Uterus (tissue), 4 donors: ENCODE results near the gene NISCH. TPM values are rescaled to one million over a fixed set of nuclear protein-coding genes. Genes with fewer than 3 reads are reported as not detected.

Experiments used
- DNase-seq, 2 donors: peaks; one replicate each; pipeline ENCODE4 v3.0.0-alpha.2; 2019 to 2020
- H3K27ac ChIP-seq, 2 donors: fragments of 200-600 bp; sonication (generic); 1 replicate in 1 of 2; 2 replicates in 1 of 2; pipeline ENCODE4 v1.5.1; 2016 to 2018
- H3K27me3 ChIP-seq, 2 donors: fragments of 200-600 bp; sonication (generic); one replicate each; pipeline ENCODE4 v1.5.1; 2018 to 2019; ENCODE audit warnings: control low read depth in 1 of 2
- H3K36me3 ChIP-seq, 2 donors: fragments of 200-600 bp; sonication (generic); one replicate each; pipeline ENCODE4 v1.5.1; 2019; ENCODE audit warnings: control low read depth in 1 of 2
- H3K4me1 ChIP-seq, 2 donors: fragments of 200-600 bp; sonication (generic); one replicate each; pipeline ENCODE4 v1.5.1; 2018 to 2019; ENCODE audit warnings: control low read depth in 1 of 2
- H3K4me3 ChIP-seq, 2 donors: fragments of 200-600 bp; sonication (generic); 1 replicate in 1 of 2; 2 replicates in 1 of 2; pipeline ENCODE4 v1.5.1; 2018 to 2019; ENCODE audit warnings: mild to moderate bottlenecking in 1 of 2
- H3K9me3 ChIP-seq, 2 donors: fragments of 200-600 bp; sonication (generic); one replicate each; pipeline ENCODE4 v1.5.1; 2019; ENCODE audit warnings: control low read depth in 1 of 2
- CTCF ChIP-seq, 4 experiments: fragments of 200-600 bp in 2 of 4; fragments of 450-650 bp in 2 of 4; sonication (generic) in 2 of 4; IDR thresholded peaks; one replicate each; pipeline ENCODE4 v1.5.1; 2016 to 2019; ENCODE audit warnings: antibody characterized with exemption in 4 of 4, mild to moderate bottlenecking in 2 of 4, moderate library complexity in 1 of 4
- POLR2A ChIP-seq, 2 donors: fragments of 450-650 bp; IDR thresholded peaks; one replicate each; pipeline ENCODE4 v1.6.1; 2016; ENCODE audit warnings: antibody characterized with exemption in 2 of 2, mild to moderate bottlenecking in 1 of 2, moderate library complexity in 1 of 2
- intact Hi-C: fragments of 100-400 bp; cut with DNase I; formaldehyde crosslinking; loops from one replicate; pipeline ENCODE4 v1.15.1; 2023; ENCODE audit warnings: low total_unique reads
- total RNA-seq, 4 donors: library from RNA; depleted of rRNA in 3 of 4; stranded (reverse); fragments of >200 nt in 3 of 4; gene quantifications; one replicate each; pipeline versions ENCODE4 v1.1.0 to v1.2.4, GENCODE V29; 2014 to 2023
- donor health status: DM: yes; HTN: yes; CAD: no.

Gene NISCH
- total RNA-seq, 4 donors from 2014 or later = 50.0 to 157 (median 114) TPM

DNA sequence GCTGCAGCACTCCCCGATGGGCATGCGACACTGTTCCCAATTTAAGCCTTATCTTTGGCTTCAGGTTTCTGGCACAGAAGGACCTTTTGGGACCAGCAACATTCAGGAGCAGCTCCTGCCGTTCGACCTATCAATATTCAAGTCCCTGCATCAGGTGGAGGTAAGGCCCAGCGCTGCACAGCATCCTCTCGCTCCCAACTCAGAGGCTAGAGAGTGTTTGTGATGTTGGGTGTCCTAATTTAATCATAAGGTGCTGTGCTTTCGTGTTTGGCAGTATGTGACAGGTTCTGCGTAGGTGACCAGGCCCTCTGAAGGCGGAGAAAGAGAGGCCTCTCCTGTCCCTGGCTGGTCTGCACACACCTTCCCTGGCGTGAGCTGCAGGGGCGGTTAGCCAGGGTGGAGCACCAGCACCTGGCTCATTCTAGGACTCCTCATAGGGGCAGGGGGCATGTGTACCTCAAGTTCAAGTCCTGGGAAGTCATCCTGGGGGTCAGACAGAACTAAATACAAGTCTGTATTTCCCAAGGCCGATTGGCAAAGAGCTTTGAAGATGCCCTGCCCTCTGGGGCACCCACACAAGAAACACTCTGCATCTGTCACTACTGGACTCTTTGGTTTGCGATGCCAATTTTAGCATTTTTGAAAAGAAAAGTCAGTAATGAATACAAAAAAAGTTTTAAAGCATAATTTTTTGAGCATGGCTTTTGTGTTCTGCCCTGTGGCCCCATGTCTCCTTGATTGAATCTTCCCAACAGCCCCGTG, 17.0 kb downstream of the NISCH start:
- Histone ChIP-seq H3K27me3 (no peaks in the 10 kb centered on the region), H3K4me3 (no peak overlapping the region), H3K36me3 (no peaks in the 10 kb centered on the region), H3K9me3 (no peaks in the 10 kb centered on the region), H3K27ac (no peak overlapping the region), H3K4me1 (no peaks in the 10 kb centered on the region)
- DNase-seq = no peak
- TF ChIP-seq CTCF (IDR thresholded peaks at IDR 0.05) = no peak
- no peak for TF ChIP-seq POLR2A (IDR thresholded peaks at IDR 0.05)
- intact Hi-C loops = no loop called here

- H3K4me1 ChIP-seq = no peaks in the 10 kb centered on the region
- no peaks in the 10 kb centered on the region for H3K9me3 ChIP-seq
- H3K27ac ChIP-seq = no peak overlapping the region
- intact Hi-C loops = no loop called here
- no peaks in the 10 kb centered on the region for H3K27me3 ChIP-seq
- DNase-seq = no peak
- TF ChIP-seq CTCF (IDR thresholded peaks at IDR 0.05) = no peak
- no peak for TF ChIP-seq POLR2A (IDR thresholded peaks at IDR 0.05)
- no peak overlapping the region for H3K4me3 ChIP-seq
- no peaks in the 10 kb centered on the region for H3K36me3 ChIP-seq
Observed at GRCh38 chr3:52473026-52473425, 17.6 kb downstream of the NISCH start.

GRCh38 chr3:52477076-52477795, 21.8 kb downstream of the NISCH start:
- no peak overlapping the region for H3K27ac ChIP-seq
- intact Hi-C loops = no loop called here
- H3K36me3 ChIP-seq = no peaks in the 10 kb centered on the region
- no peak overlapping the region for H3K4me3 ChIP-seq
- H3K4me1 ChIP-seq = no peaks in the 10 kb centered on the region
- TF ChIP-seq POLR2A (IDR thresholded peaks at IDR 0.05) (no peak), CTCF (IDR thresholded peaks at IDR 0.05) (no peak)
- no peaks in the 10 kb centered on the region for H3K9me3 ChIP-seq
- no peaks in the 10 kb centered on the region for H3K27me3 ChIP-seq
- no peak for DNase-seq

GRCh38 chr3:52477796-52478095, 22.3 kb downstream of the NISCH start:
- Histone ChIP-seq H3K36me3 (no peaks in the 10 kb centered on the region), H3K27me3 (no peaks in the 10 kb centered on the region), H3K9me3 (no peaks in the 10 kb centered on the region), H3K27ac (no peak overlapping the region), H3K4me1 (no peaks in the 10 kb centered on the region), H3K4me3 (no peak overlapping the region)
- no peak for DNase-seq
- intact Hi-C loops = no loop called here
- TF ChIP-seq POLR2A (IDR thresholded peaks at IDR 0.05) = no peak
- no peak for TF ChIP-seq CTCF (IDR thresholded peaks at IDR 0.05)
